ENCODE data around the gene NPHP4. TPM values are rescaled to one million over a fixed set of nuclear protein-coding genes. Genes with fewer than 3 reads are reported as not detected.

NPHP4 gene
- total RNA-seq, 4 donors from 2014 or later, result 9.2 to 35.5 (median 18.3) TPM

DNA sequence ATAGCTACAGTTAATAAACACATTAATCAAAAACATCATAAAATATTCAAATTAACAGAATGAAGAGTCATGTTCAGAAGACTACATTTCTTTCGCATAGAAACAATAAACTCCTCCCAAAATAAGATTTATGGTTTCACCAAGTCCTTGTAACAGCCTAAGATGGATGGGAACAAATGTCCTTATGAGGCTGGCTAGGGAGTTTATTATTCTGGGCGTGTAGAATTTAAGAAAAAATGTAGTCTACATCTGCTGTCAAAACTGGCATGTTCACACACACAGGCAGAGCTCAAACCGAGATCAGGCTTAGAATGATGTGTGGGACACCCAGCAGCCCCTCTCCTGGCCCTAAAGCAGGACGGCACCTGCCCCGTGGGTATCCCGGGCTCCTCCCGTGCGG lies 101.1 kb downstream of the NPHP4 start:
- Histone ChIP-seq H3K4me1 (no peaks in the 10 kb centered on the region), H3K27ac (no peak overlapping the region), H3K9me3 (no peaks in the 10 kb centered on the region), H3K27me3 (no peaks in the 10 kb centered on the region), H3K36me3 (no peaks in the 10 kb centered on the region), H3K4me3 (no peak overlapping the region)
- DNase-seq, result no peak
- TF ChIP-seq POLR2A (IDR thresholded peaks at IDR 0.05) (no peak), CTCF (IDR thresholded peaks at IDR 0.05) (no peak)

GRCh38 chr1:5890346-5891106 lies 101.7 kb downstream of the NPHP4 start:
- TF ChIP-seq CTCF (IDR thresholded peaks at IDR 0.05), result no peak
- TF ChIP-seq POLR2A (IDR thresholded peaks at IDR 0.05), result no peak
- H3K27me3 ChIP-seq, result no peaks in the 10 kb centered on the region
- no peak for DNase-seq
- H3K4me1 ChIP-seq, result no peaks in the 10 kb centered on the region
- no peak overlapping the region for H3K4me3 ChIP-seq
- H3K9me3 ChIP-seq, result no peaks in the 10 kb centered on the region
- H3K36me3 ChIP-seq, result no peaks in the 10 kb centered on the region
- H3K27ac ChIP-seq, result no peak overlapping the region

GRCh38 chr1:5889901-5890300 lies 102.3 kb downstream of the NPHP4 start:
- no peaks in the 10 kb centered on the region for H3K27me3 ChIP-seq
- H3K4me1 ChIP-seq, result no peaks in the 10 kb centered on the region
- TF ChIP-seq CTCF (IDR thresholded peaks at IDR 0.05), result no peak
- TF ChIP-seq POLR2A (IDR thresholded peaks at IDR 0.05), result no peak
- no peak overlapping the region for H3K27ac ChIP-seq
- no peaks in the 10 kb centered on the region for H3K9me3 ChIP-seq
- H3K36me3 ChIP-seq, result no peaks in the 10 kb centered on the region
- H3K4me3 ChIP-seq, result no peak overlapping the region
- DNase-seq, result no peak

DNA sequence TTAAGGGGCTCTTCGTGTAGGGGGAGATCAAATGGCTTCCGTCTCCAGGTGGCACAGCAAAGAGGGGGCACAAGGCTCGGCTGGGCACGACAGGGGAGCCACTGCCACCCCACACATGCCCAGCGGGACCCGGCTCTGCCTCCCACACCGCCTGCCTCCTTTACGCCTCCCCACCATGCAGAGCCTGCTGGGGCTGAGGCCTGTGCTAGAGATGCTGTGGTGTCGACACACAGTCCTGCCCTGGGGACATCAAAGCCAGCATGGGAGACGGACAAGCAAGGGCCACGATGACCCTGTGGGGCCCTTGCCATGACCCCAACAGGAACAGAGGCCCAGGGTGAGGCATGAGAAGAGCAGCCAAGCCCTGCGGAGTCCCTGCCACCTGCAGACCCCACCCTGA lies 102.8 kb downstream of the NPHP4 start:
- H3K4me1 ChIP-seq, result no peaks in the 10 kb centered on the region
- no peaks in the 10 kb centered on the region for H3K36me3 ChIP-seq
- no peaks in the 10 kb centered on the region for H3K9me3 ChIP-seq
- no peak for DNase-seq
- no peak for TF ChIP-seq CTCF (IDR thresholded peaks at IDR 0.05)
- no peak for TF ChIP-seq POLR2A (IDR thresholded peaks at IDR 0.05)
- H3K27ac ChIP-seq, result no peak overlapping the region
- H3K27me3 ChIP-seq, result no peaks in the 10 kb centered on the region
- no peak overlapping the region for H3K4me3 ChIP-seq

DNA sequence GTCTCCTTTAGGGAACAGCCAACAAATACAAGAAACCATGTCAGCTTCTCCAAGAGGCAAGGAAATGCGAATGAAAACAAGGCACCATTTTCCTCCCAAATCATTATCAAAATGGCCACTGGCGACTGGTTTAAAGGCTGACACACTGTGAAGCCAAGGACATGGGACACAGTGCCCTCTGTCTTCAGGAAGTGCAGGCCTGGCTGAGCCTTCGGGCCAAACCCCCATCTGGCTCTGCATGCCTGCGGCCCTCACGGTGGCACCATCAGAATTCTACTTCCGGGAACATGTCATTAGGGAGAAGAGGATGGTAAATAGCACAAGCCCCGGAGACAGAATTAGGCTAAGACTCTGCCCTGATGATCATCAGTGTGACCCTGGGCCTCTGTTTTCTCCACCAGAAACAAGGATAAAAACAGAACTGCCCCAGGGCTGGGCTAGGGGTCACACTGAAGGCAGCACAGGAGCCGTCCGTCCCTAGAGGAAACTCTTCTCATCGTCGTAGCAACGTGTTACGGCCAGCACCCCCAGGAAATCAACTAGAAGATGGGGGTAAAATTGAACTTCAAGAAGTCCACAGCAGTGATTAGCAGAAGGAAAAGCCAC lies 103.5 kb downstream of the NPHP4 start:
- Histone ChIP-seq H3K9me3 (no peaks in the 10 kb centered on the region), H3K36me3 (no peaks in the 10 kb centered on the region), H3K4me1 (no peaks in the 10 kb centered on the region), H3K4me3 (no peak overlapping the region), H3K27ac (no peak overlapping the region), H3K27me3 (no peaks in the 10 kb centered on the region)
- TF ChIP-seq CTCF (IDR thresholded peaks at IDR 0.05), result no peak
- no peak for TF ChIP-seq POLR2A (IDR thresholded peaks at IDR 0.05)
- DNase-seq, result no peak
